GM21737 (cell line): ENCODE data around the gene VWDE.

Experiments
- ATAC-seq: cut with Tn5 transposase; IDR thresholded peaks from one replicate; pipeline ENCODE4 v1.9.1; 2021; ENCODE audit warnings: mild to moderate bottlenecking, moderate library complexity; ENCODE audit not compliant: unreplicated experiment

The VWDE gene

GRCh38 chr7:12337095-12337494 is 66.6 kb downstream of the VWDE start:
- ATAC-seq, result no peak

GRCh38 chr7:12328888-12329770 is 74.5 kb downstream of the VWDE start:
- ATAC-seq, result no peak

- no peak for ATAC-seq
Observed at GRCh38 chr7:12327922-12328321, 75.7 kb downstream of the VWDE start.

- ATAC-seq, result no peak
Observed at GRCh38 chr7:12325646-12326045, 78.0 kb downstream of the VWDE start.

- no peak for ATAC-seq
Observed at GRCh38 chr7:12323415-12323814, 80.2 kb downstream of the VWDE start.

GRCh38 chr7:12322903-12323300 is 80.8 kb downstream of the VWDE start:
- no peak for ATAC-seq

GRCh38 chr7:12322284-12322902 is 81.3 kb downstream of the VWDE start:
- ATAC-seq, result no peak

GRCh38 chr7:12320987-12321647 is 82.5 kb downstream of the VWDE start:
- no peak for ATAC-seq

GRCh38 chr7:12320241-12320986 is 83.3 kb downstream of the VWDE start:
- no peak for ATAC-seq

- no peak for ATAC-seq
Observed at GRCh38 chr7:12317675-12318074, 86.0 kb downstream of the VWDE start.

GRCh38 chr7:12316925-12317324 is 86.7 kb downstream of the VWDE start:
- no peak for ATAC-seq

GRCh38 chr7:12315049-12315448 is 88.6 kb downstream of the VWDE start:
- no peak for ATAC-seq

- no peak for ATAC-seq
Observed at GRCh38 chr7:12314199-12314598, 89.5 kb downstream of the VWDE start.

- no peak for ATAC-seq
Observed at GRCh38 chr7:12305502-12305901, 98.2 kb downstream of the VWDE start.

GRCh38 chr7:12303495-12303894 is 100.2 kb downstream of the VWDE start:
- no peak for ATAC-seq

- ATAC-seq, result no peak
Observed at GRCh38 chr7:12303062-12303461, 100.6 kb downstream of the VWDE start.

GRCh38 chr7:12300415-12300814 is 103.2 kb downstream of the VWDE start:
- no peak for ATAC-seq

GRCh38 chr7:12299367-12299766 is 104.3 kb downstream of the VWDE start:
- ATAC-seq, result no peak

GRCh38 chr7:12297283-12298108 is 106.2 kb downstream of the VWDE start:
- no peak for ATAC-seq

GRCh38 chr7:12296051-12296570 is 107.6 kb downstream of the VWDE start:
- ATAC-seq, result no peak
